Right lobe of liver (tissue), 4 donors: ENCODE data around the gene CRTC1.

ENCODE experiments used
- POLR2A ChIP-seq: fragments of 450-650 bp; IDR thresholded peaks from one replicate; pipeline ENCODE4 v1.6.1; 2017; ENCODE audit warnings: antibody characterized with exemption, mild to moderate bottlenecking
- TF ChIP-seq, protein P1 (sequence below), 4 donors: fragments of 200-600 bp in 3 of 4; fragments of 450-650 bp in 1 of 4; IDR thresholded peaks; one replicate each; pipeline versions ENCODE4 v1.5.1 to v1.8.0; 2016 to 2022; ENCODE audit warnings: antibody characterized with exemption in 4 of 4, mild to moderate bottlenecking in 2 of 4
- donor health status: DM: no; HTN: no; CAD: no.
- donor health status: DM: no; HTN: no; CAD: no.
- donor health status: DM: no; HTN: yes; CAD: no.

DNA sequence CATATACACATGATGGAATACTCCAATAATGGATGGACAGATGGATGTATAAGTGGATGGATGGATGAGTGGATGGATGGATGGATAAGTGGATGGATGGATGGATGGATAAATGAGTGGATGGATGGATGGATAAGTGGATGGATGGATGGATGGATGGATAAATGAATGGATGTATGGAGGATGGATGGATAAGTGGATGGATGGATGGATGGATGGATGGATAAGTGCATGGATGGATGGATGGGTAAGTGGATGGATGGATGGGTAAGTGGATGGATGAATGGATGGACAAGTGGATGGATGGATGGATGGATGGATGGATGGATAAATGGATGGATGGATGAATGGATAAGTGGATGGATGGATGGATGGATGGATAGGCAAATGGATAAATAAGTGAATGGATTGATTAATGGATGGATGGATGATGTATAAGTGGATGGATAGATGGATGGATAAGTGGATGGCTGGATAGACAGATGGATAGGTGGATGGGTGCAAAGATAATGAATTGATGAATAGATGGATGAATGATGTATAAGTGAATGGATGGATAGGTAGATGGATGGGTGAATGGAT, 116.0 kb downstream of the CRTC1 start:
- TF ChIP-seq, protein P1, sequence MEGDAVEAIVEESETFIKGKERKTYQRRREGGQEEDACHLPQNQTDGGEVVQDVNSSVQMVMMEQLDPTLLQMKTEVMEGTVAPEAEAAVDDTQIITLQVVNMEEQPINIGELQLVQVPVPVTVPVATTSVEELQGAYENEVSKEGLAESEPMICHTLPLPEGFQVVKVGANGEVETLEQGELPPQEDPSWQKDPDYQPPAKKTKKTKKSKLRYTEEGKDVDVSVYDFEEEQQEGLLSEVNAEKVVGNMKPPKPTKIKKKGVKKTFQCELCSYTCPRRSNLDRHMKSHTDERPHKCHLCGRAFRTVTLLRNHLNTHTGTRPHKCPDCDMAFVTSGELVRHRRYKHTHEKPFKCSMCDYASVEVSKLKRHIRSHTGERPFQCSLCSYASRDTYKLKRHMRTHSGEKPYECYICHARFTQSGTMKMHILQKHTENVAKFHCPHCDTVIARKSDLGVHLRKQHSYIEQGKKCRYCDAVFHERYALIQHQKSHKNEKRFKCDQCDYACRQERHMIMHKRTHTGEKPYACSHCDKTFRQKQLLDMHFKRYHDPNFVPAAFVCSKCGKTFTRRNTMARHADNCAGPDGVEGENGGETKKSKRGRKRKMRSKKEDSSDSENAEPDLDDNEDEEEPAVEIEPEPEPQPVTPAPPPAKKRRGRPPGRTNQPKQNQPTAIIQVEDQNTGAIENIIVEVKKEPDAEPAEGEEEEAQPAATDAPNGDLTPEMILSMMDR (IDR thresholded peaks at IDR 0.05): no peak
- TF ChIP-seq POLR2A: no peak
